GM21367 (cell line): ENCODE measurements around the gene CDS2.

Experiments
- ATAC-seq: cut with Tn5 transposase; IDR thresholded peaks from one replicate; pipeline ENCODE4 v1.9.1; 2021; ENCODE audit not compliant: unreplicated experiment

Gene CDS2

DNA sequence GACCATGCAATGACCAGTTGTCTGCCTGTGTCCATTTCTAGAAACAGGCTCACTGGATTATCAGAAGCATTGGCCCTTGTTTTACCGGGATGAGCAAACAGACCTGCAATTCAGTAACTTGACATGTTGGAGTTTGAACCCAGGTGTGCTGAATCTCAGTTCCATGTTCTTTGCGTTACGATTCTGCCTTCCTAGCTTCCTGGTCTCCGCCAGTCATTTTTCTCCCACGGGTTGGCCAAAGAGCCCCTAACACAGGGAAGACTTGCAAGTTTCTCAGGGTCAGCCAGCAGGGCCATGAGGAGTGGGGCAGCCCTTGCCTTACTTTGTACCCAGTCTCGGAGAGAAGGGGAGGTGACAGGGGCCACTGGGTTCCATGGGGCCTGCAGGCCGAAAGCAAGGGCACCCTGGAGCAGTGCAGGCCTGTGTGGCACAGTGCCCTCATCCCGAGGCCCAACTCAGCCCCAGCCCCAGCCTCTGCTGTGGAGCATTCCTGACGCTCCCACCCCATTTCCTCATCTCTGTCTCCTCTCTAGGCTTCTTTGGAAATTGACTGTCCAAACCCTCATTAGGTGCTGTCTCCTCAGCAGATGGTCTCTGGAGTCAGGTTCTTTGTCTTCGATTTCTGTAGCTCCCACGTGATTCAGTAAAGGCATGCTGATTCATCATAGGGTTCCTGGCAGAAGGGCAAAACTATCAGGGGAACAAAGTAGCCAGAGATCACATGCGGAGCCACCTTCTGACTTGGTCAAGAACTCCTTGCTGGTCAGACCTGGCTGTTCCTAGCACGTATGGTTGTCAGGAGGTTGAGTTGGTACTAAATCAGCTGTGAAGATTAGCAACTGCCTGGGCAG is 23.6 kb downstream of the CDS2 start:
- ATAC-seq = no peak

DNA sequence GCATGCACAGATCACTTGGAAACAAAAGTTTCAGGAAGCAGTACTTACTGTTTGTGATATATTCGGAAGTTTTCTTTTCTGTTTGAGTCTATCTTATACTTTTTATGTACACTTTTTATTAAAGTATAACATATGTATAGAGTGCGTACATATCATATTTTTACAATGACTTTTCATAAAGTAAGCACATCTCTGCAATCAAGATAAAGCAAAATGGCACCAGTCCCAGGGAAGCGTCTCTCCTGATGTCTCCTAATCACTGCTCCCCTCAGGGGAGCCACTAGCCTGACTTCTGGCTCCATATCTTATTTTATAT is 26.3 kb downstream of the CDS2 start:
- no peak for ATAC-seq

DNA sequence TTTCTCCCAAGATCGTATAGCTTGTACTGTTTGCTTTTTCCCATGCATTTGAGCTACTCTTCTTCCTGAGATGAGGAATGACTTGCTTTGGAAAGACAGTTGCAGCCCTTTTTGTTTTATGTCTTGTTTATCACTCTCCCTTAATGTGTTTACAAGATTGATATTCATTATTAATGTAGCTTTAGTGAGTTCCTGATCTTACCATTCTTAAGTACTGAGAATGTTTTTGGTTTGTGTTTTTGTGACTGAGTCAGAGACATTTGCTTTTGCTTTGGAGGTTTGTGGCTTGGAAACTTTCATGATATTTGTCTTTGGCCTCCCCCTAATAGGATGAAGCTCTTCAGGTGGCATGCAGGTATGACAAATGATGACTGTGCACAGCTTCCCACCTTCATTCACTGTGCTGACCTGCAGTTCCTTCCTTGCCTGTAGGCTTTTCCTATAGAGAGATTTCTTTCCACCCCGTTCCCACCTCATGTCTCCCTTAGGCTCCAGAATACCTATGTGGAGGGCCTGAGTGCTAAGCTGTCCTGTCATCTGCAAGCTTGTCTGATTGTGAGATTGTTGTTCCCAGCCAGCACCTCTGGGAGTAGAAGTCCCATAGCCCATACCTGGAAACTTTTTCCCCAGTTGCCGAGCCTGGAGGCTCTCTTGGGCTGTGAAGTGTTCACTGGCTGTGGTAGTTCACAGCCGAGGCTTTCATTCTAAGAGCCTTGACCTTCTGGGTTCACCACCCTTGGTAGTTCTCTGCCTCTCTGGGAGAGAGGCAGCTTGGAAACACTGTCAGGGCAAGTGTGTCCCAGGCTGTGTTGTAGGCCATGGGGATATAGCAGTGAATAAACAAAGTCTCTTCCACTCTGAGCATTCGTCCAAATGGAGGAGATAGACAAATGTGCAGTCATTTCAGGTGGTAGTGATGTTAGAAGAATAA is 27.1 kb downstream of the CDS2 start:
- no peak for ATAC-seq

DNA sequence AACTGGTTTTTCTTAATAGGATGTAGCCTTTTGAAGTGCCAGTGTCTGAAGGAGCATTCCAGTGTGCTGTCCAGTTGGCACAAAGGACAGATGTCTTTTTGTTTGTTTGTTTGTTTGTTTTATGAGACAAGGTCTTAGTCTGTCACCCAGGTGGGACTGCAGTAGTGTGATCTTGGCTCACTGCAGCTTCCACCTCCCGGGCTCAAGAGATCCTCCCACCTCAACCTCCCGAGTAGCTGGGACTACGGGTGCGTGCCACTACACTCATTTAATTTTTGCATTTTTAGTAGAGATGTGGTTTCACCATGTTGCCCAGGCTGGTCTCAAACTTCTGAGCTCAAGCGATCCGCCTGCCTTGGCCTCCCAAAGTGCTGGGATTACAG is 27.7 kb downstream of the CDS2 start:
- ATAC-seq = no peak

DNA sequence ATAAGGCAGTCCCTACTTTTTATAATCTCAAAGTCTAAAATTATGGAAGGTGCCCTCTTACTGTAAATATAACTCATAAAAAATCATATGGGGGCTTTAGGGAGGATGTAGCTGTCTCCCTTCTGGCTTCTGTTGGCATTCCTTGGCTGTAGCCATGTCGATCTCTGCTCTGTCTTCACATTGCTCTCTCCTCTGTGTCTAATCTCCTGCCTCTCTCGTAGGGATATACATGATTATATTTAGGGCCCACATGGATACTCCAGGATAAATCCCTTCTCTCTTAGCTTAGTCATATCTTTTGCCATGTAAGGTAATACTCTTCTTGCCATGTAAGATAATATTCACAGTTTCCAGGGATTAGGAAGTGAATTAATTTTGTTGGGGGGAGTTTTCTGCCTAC is 28.6 kb downstream of the CDS2 start:
- ATAC-seq = no peak

DNA sequence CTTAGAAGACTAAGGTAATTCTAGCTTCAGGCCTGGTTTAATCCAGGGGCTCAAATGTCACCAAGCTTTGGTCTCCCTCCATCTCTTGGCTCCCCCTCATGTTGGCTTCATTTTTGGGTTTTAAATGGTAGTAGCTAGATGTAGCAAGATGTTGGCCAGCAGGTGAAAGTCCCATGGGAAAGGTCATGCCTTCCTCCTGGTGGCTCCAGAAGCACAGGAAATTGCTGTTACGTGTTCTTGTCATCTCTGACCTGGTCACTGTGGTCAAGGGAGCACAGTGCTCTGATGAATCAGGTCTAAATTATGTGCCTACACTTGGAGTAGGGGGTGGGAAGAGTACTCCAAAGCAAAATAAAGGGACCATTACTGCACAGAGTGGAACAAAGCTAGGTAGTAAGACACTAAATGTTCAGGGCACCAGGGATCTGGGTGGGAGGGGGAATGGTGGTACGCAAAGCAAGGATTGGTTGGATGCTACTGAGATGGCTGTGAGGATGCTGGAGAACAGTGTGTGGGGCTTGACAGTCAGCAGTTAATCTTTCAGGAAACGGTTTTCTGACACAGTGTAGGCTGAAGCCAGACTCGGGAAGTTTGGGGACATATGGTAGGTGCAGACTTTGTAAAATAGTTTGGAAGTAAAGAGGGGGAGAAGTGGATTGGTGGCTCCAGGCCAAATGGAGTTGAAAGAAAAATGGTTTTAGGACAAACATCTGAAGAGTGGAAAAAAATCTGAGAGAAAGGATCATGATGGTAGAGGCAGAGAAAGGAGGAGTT is 30.1 kb downstream of the CDS2 start:
- no peak for ATAC-seq

DNA sequence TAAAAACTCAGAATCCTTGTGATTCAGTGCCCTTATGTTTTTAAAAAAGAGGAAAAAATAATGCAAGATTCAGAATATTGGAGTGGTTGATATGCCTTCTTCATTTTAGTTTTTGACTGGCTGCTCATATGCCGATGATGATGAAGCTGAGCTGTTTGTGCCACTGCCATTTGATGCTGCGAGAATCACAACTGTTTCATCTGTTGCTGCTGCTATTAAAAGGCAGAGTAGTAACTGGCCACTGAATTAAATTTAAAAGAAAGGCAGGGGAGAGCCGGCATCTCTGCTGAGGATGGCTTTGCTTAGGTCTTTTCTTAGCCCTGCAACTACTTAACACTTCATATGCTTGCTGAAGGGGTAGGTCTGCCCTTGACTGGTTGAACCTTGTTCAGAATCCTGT is 33.1 kb downstream of the CDS2 start:
- no peak for ATAC-seq

DNA sequence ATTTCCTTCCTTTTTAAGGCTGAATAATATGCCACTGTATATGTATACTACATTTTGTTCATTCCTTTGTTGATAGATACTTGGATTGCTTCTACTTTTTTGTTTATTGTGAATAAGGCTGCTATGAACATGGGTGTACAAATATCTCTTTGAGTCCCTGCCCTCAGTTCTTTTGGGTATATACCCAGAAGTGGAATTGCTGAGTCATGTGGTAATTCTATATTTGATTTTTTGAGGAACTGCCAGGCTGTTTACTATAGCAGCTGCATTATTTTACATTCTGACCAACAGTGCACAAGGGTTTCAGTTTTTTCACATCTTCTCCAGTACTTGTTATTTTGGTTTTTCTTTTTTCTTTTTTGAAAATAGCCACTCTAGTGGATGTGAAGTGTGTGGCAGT is 34.1 kb downstream of the CDS2 start:
- no peak for ATAC-seq

DNA sequence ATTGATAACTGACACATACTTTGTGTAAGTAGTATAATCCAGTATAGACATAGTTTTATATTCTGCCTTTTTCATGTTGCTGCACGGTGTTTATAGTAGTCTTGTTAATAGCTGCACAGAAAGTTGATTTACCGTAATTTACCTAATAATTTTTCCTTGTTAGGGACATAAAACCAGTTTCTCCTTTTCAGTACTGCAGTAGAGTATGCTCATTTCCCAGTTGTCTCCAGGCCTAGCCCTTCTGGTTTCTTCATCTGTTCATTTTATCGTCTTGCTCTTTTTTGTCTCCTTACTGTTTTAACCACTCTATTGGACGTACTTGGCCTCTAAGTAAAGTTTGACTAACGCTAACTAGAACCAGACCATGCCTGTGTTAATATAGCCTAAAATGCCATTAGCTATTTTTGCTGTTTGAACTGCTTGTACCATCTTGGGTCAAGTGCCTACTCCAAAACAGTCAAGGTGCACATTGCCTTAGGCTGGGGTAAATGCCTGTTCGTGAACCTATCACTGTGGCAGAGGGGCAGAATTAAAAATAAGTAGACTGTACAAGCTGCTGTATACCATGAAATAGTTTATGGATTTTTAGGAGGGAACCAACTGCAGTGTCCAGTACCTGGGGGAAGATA is 34.8 kb downstream of the CDS2 start:
- ATAC-seq = no peak

DNA sequence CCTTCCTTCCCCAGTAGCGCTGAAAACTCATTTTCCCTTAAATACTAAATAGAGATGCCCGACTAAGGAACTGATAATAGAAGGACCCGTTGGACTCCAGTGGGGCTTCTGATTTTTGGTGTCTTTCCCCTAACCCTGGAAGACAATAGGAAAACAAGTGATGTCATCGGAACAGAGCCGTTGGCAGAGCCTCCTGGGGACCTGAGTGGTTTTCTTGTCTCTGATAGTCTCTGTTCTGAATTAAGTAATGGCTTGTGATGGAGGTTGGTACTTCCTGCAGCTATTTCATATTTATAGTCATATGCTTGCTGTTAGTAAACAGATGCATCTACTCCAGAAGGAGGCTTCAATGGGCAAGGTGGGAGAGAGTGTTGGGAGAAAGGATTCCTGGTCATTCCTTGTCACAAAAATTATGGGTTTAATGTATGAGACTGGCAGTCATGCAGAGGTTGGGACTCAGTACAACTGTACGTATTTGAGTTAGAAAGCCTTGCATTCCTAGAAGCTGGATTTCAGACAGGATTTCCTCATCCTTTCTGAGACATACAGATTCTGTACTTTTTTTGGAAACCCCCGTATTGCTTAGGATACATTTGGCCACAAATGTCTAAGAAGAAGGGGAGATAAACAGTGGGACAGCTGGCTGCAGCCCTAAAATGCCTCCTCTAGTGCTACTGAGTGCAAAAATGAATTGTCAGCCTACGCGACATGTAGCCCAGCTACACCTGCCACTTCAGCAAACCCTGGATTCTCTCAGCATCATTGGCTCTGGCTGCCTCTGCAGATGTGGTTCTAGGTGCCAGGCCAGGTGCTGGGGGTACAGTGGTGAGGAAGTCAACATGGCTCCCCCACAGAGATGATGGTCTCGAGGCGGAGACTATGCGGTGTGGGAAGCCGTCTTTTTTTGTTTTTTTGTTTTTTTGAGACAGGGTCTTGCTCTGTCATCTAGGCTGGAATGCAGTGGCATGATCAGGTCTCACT is 38.1 kb downstream of the CDS2 start:
- ATAC-seq = no peak

DNA sequence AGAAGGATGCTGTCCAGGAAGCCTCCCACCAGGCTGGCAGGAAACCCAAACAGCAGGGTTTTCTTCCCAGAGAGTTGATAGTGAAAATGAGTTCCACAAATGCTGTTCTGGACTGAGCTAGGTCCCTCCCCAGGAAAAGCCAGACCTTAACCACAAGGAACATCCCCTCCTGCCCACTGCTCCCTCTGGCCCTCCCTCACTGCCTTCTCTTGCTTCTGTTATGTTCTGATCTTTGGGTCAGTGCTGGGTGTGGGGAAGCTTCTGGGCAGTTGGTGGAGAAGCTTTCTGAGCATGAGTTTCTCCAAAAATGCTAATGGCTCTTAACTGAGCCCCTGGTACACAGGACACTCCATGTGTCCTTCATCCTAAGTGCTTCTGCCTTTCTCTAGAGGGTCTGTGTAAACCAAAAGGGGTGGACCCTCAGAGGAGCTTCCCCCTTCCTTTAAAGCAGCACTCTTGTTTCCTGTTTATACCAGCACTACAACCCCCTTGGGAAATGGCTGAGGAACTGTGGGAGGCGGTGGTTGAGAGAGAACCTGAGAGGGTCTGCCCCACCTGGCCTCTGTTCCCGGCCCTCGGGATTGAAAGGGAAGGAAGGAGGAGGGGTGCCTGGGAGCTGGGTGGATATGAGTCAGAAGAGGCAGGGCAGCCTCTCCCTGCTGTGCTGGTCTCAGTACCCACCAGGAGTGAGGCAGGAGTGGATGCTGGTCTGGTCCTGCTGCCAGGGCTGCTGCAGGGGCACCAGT is 42.0 kb downstream of the CDS2 start:
- no peak for ATAC-seq

DNA sequence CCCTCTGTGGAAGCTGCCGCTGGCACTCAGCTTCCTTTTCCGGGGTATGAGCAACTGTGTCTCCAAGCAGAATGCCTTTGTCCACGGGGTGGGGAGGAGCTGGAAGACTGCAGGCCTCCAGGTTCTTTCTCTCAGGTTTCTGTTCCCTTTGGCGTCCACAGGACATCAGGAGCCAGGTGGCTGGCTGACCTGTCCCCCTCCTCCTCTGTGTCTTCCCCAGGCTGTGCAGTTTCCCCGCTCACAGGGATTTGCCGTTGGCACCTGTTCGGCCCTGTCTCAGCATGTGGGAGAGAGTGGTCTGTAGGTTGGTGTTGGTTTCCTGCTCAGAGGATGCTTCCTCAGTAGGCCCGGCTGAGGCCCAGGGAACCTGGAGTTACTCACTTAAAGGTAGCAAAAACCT is 43.5 kb downstream of the CDS2 start:
- ATAC-seq = no peak

DNA sequence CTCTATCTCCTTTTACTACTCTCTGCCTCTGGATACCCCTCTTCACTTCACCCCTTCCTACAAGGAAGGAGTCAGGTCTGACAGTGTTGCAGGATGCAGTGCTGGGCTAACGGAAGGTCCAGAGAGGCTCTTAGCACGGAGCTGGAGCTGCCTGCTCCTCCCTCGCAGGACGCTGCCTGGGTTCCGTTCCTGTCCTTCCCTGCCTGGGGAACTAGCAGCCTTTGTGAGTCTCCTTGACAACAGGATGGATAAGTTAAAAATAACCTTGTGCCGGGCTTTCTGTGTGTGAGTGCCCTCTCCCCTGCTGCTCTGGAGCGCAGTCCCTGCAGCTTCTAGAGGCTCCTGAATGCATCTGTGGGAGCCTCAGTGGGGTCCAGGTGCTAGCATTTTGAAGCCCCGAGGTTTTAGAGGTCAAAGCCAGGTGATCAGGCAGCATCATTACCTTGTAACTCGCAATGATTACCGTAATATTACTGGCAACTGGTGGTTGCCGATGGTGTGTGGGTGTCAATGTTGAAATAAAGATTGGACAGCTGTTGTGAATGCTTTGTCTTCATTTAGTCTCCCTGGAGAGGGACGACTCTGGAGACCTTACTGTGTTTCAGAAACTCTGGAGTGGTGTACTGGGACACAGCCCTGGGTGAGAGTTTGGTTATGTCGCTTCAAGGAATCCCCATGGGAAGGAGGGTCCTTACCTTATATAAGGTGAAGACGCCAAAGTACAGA is 44.4 kb downstream of the CDS2 start:
- ATAC-seq = no peak

DNA sequence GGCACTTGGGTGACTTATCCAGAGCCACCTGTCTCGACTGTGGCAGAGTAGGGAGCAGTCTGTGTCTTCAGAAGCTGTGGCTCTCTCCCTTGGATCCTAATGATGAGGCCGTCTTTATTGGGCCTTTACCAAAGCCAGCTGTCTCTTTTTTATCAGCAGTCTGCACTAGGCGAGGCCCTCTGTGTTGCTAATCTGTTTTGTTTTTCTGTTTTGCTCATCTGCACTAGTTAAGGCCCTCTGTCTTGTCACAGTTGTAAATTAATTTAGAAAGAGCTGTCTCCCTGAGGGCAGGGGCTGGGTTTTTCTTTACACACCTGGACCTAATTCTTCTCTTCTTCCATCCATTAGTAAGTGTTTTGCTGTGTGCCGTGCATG is 45.0 kb downstream of the CDS2 start:
- no peak for ATAC-seq

DNA sequence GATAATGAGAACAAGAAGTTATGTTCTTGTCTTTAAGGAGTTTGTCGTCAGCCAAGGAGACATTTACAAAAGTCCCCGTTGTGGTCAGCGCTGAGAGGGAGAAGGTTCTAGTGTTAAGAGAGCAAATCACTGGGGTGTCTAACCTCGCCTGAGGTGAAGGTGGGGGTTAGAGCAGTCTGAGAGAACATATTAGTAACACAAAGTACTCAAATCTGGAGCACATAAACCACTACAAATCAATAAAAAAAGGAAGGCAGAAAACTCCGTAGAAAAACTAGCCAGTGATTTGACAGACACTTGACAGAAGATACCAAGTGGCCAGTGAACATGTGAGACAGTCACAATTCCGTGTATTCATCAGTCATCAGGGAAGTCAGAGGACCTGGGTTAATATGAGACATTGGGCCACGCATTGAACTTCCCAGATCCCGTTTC is 45.4 kb downstream of the CDS2 start:
- no peak for ATAC-seq

DNA sequence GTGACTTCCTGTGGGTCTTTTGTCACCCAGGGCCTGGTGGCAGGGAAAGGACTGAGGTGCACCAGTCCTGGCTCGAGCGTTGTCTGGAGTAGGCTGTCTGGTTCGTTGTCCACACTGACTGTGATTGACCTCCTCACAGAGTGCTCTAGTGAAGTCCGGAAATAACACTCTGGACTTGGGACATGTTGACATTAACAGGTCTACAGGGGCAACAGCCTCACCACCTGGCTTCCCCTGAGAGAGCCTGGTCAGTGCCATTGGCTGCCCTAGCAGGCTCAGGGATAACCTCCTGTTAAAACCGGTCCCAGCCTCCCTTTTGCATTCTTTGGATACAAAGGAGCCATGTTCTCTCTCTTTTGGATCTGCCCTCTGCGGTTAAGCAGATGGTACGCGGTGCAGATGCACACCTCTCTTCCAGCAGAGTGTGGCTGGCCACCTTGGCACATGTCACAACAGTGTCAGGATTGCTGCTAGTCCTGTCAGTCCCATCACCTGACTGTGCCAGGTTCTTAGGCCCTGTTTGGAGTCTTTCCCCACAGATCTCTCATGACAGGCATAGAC is 46.2 kb downstream of the CDS2 start:
- ATAC-seq = no peak

DNA sequence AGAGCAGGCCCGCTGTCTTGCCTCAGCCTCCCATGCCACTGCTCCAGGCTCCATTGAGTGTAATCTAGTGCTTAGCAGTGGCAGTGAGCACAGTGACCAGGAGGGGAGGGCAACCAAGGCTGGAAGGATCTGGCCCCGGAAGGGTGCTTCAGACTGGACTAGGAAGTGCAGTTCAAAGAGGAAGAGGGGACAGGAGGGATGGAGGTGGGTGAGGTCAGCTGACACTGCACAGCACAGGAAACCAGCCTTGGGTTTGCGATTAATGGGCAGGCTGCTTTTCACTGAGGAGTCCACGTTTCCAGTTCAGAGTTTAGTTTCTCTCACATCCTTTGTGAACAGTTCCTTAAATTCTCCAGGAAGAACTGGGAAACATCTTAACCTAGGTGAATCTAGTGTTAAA is 46.9 kb downstream of the CDS2 start:
- no peak for ATAC-seq

DNA sequence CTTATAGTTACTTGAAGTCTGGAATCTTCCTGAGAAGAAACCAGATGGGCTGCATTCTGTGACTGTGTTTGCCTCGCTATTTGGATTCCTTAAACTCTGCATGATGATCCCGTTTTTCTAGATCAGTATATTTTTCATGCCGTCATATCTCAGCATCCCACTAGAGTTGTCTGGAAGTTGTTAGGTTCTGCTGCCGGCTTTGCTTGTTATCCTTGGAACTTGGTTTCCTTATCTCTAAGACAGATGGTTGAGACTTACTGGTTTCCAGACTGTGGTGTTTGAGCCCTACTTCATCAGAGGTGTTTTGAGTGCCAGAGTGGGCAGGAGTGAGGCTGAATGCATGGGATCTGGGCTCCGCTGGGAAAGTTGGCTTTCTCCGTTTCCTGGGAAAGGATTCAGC is 50.3 kb downstream of the CDS2 start:
- no peak for ATAC-seq
